ENCODE data around the gene RABEP1.

The RABEP1 gene

GRCh38 chr17:5282642-5283217, 646 bp downstream of the RABEP1 start:
- H3K23ac ChIP-seq (ENCODE audit: low read length) = peak overlapping the region; percentile 74
- peak overlapping the region; percentile 96 for H3K4me2 ChIP-seq (ENCODE audit: low read length)
- no peak overlapping the region for H3K27ac ChIP-seq (ENCODE audit: low read depth, low read length)
- no peak overlapping the region for H2AK5ac ChIP-seq (ENCODE audit: low read length)
- H2BK5ac ChIP-seq (ENCODE audit: low read length) = no peak overlapping the region
- H3K27me3 ChIP-seq (ENCODE audit: insufficient read depth, low read length, poor library complexity) = no peaks in the 10 kb centered on the region
- DNase-seq = peak; percentile 39
- H3K56ac ChIP-seq (ENCODE audit: low read length) = peak overlapping the region; percentile 93
- H3K9ac ChIP-seq (ENCODE audit: low read length) = peak overlapping the region; percentile 88
- no peak overlapping the region for H2BK120ac ChIP-seq (ENCODE audit: low read depth, low read length)
- H3K18ac ChIP-seq (ENCODE audit: low read length) = peak overlapping the region; percentile 11
- H3K4ac ChIP-seq (ENCODE audit: low read depth, low read length) = no peak overlapping the region
- peaks cover 8% of the 10 kb centered on the region for H3K79me1 ChIP-seq (ENCODE audit: low read length)
- WGBS (ENCODE audit: extremely low coverage, insufficient coverage, low lambda C conversion rate) = no CpG with 5 or more reads among the region's 34 CpGs
- peaks cover 30% of the 10 kb centered on the region for H3K79me2 ChIP-seq (ENCODE audit: control insufficient read depth, insufficient read depth, low read length)
- peaks cover 4% of the 10 kb centered on the region for H3K4me1 ChIP-seq (ENCODE audit: control insufficient read depth, low read depth, low read length)
- no peaks in the 10 kb centered on the region for H3K36me3 ChIP-seq (ENCODE audit: control insufficient read depth, insufficient read depth, low read length)
- H3K4me3 ChIP-seq (ENCODE audit: low read length) = peak overlapping the region; percentile 77
- no peak overlapping the region for H2BK15ac ChIP-seq (replicated peaks; ENCODE audit: low read depth)
- no peak overlapping the region for H4K8ac ChIP-seq (ENCODE audit: low read depth, low read length)
- no peak overlapping the region for H4K5ac ChIP-seq (ENCODE audit: low read length)

GRCh38 chr17:5283571-5284315, 1.7 kb downstream of the RABEP1 start:
- Histone ChIP-seq H3K56ac (ENCODE audit: low read length) (no peak overlapping the region), H3K23ac (ENCODE audit: low read length) (no peak overlapping the region), H3K9ac (ENCODE audit: low read length) (peak overlapping the region; percentile 38), H3K4me2 (ENCODE audit: low read length) (peak overlapping the region; percentile 34), H3K4me3 (ENCODE audit: low read length) (no peak overlapping the region), H3K4me1 (ENCODE audit: control insufficient read depth, low read depth, low read length) (peaks cover 4% of the 10 kb centered on the region), H3K18ac (ENCODE audit: low read length) (no peak overlapping the region), H4K8ac (ENCODE audit: low read depth, low read length) (no peak overlapping the region), H3K79me1 (ENCODE audit: low read length) (peaks cover 8% of the 10 kb centered on the region), H3K27me3 (ENCODE audit: insufficient read depth, low read length, poor library complexity) (no peaks in the 10 kb centered on the region), H3K36me3 (ENCODE audit: control insufficient read depth, insufficient read depth, low read length) (no peaks in the 10 kb centered on the region), H3K79me2 (ENCODE audit: control insufficient read depth, insufficient read depth, low read length) (peaks cover 34% of the 10 kb centered on the region), H2BK15ac (replicated peaks; ENCODE audit: low read depth) (no peak overlapping the region), H2AK5ac (ENCODE audit: low read length) (no peak overlapping the region), H3K4ac (ENCODE audit: low read depth, low read length) (no peak overlapping the region), H3K27ac (ENCODE audit: low read depth, low read length) (no peak overlapping the region), H4K5ac (ENCODE audit: low read length) (no peak overlapping the region), H2BK120ac (ENCODE audit: low read depth, low read length) (no peak overlapping the region), H2BK5ac (ENCODE audit: low read length) (no peak overlapping the region)
- DNase-seq = peak; percentile 23
- no CpG with 5 or more reads among the region's 5 CpGs for WGBS (ENCODE audit: extremely low coverage, insufficient coverage, low lambda C conversion rate)

- no peak overlapping the region for H4K8ac ChIP-seq (ENCODE audit: low read depth, low read length)
- no peak overlapping the region for H2BK15ac ChIP-seq (replicated peaks; ENCODE audit: low read depth)
- H3K23ac ChIP-seq (ENCODE audit: low read length) = no peak overlapping the region
- no peak overlapping the region for H3K9ac ChIP-seq (ENCODE audit: low read length)
- H2BK5ac ChIP-seq (ENCODE audit: low read length) = no peak overlapping the region
- no peak overlapping the region for H4K5ac ChIP-seq (ENCODE audit: low read length)
- H3K18ac ChIP-seq (ENCODE audit: low read length) = no peak overlapping the region
- no peak overlapping the region for H3K4ac ChIP-seq (ENCODE audit: low read depth, low read length)
- no peak overlapping the region for H3K4me3 ChIP-seq (ENCODE audit: low read length)
- H3K27me3 ChIP-seq (ENCODE audit: insufficient read depth, low read length, poor library complexity) = no peaks in the 10 kb centered on the region
- H3K36me3 ChIP-seq (ENCODE audit: control insufficient read depth, insufficient read depth, low read length) = no peaks in the 10 kb centered on the region
- peaks cover 34% of the 10 kb centered on the region for H3K79me2 ChIP-seq (ENCODE audit: control insufficient read depth, insufficient read depth, low read length)
- H3K79me1 ChIP-seq (ENCODE audit: low read length) = peaks cover 8% of the 10 kb centered on the region
- no peak overlapping the region for H3K4me2 ChIP-seq (ENCODE audit: low read length)
- DNase-seq = no peak
- H2AK5ac ChIP-seq (ENCODE audit: low read length) = no peak overlapping the region
- H3K56ac ChIP-seq (ENCODE audit: low read length) = no peak overlapping the region
- no peak overlapping the region for H2BK120ac ChIP-seq (ENCODE audit: low read depth, low read length)
- no peak overlapping the region for H3K27ac ChIP-seq (ENCODE audit: low read depth, low read length)
- peaks cover 4% of the 10 kb centered on the region for H3K4me1 ChIP-seq (ENCODE audit: control insufficient read depth, low read depth, low read length)
- 100% methylated on average over 2 of the region's 7 CpGs for WGBS (ENCODE audit: extremely low coverage, insufficient coverage, low lambda C conversion rate)
Observed at GRCh38 chr17:5284681-5285080, 2.6 kb downstream of the RABEP1 start.

- no peak overlapping the region for H2BK15ac ChIP-seq (replicated peaks; ENCODE audit: low read depth)
Observed at GRCh38 chr17:5286846-5287245, 4.8 kb downstream of the RABEP1 start.

GRCh38 chr17:5291683-5292350, 9.7 kb downstream of the RABEP1 start:
- no peak overlapping the region for H2BK5ac ChIP-seq (ENCODE audit: low read length)
- no CpG with 5 or more reads among the region's 8 CpGs for WGBS (ENCODE audit: extremely low coverage, insufficient coverage, low lambda C conversion rate)

More at GRCh38 chr17:5286846-5287245, 4.8 kb downstream of the RABEP1 start:
- Histone ChIP-seq H3K27ac (ENCODE audit: low read depth, low read length) (no peak overlapping the region), H3K4ac (ENCODE audit: low read depth, low read length) (no peak overlapping the region), H3K56ac (ENCODE audit: low read length) (no peak overlapping the region), H3K18ac (ENCODE audit: low read length) (no peak overlapping the region), H3K79me1 (ENCODE audit: low read length) (peaks cover 8% of the 10 kb centered on the region), H4K8ac (ENCODE audit: low read depth, low read length) (no peak overlapping the region), H3K9ac (ENCODE audit: low read length) (no peak overlapping the region), H2BK5ac (ENCODE audit: low read length) (no peak overlapping the region), H3K4me3 (ENCODE audit: low read length) (no peak overlapping the region), H3K23ac (ENCODE audit: low read length) (no peak overlapping the region), H2AK5ac (ENCODE audit: low read length) (no peak overlapping the region), H3K4me1 (ENCODE audit: control insufficient read depth, low read depth, low read length) (peaks cover 4% of the 10 kb centered on the region), H3K36me3 (ENCODE audit: control insufficient read depth, insufficient read depth, low read length) (no peaks in the 10 kb centered on the region), H3K79me2 (ENCODE audit: control insufficient read depth, insufficient read depth, low read length) (peaks cover 42% of the 10 kb centered on the region), H3K27me3 (ENCODE audit: insufficient read depth, low read length, poor library complexity) (no peaks in the 10 kb centered on the region), H2BK120ac (ENCODE audit: low read depth, low read length) (no peak overlapping the region), H3K4me2 (ENCODE audit: low read length) (no peak overlapping the region), H4K5ac (ENCODE audit: low read length) (no peak overlapping the region)
- peak; percentile 97 for DNase-seq
- WGBS (ENCODE audit: extremely low coverage, insufficient coverage, low lambda C conversion rate) = no CpG with 5 or more reads among the region's 3 CpGs

More at GRCh38 chr17:5291683-5292350, 9.7 kb downstream of the RABEP1 start:
- DNase-seq = no peak
- H3K4me1 ChIP-seq (ENCODE audit: control insufficient read depth, low read depth, low read length) = no peaks in the 10 kb centered on the region
- H3K27me3 ChIP-seq (ENCODE audit: insufficient read depth, low read length, poor library complexity) = no peaks in the 10 kb centered on the region
- no peak overlapping the region for H3K18ac ChIP-seq (ENCODE audit: low read length)
- H3K36me3 ChIP-seq (ENCODE audit: control insufficient read depth, insufficient read depth, low read length) = no peaks in the 10 kb centered on the region
- no peaks in the 10 kb centered on the region for H3K79me1 ChIP-seq (ENCODE audit: low read length)
- no peak overlapping the region for H3K27ac ChIP-seq (ENCODE audit: low read depth, low read length)
- no peak overlapping the region for H3K56ac ChIP-seq (ENCODE audit: low read length)
- peaks cover 27% of the 10 kb centered on the region for H3K79me2 ChIP-seq (ENCODE audit: control insufficient read depth, insufficient read depth, low read length)
- H3K4me3 ChIP-seq (ENCODE audit: low read length) = no peak overlapping the region
- no peak overlapping the region for H3K4me2 ChIP-seq (ENCODE audit: low read length)
- H4K5ac ChIP-seq (ENCODE audit: low read length) = no peak overlapping the region
- H2AK5ac ChIP-seq (ENCODE audit: low read length) = no peak overlapping the region
- no peak overlapping the region for H2BK120ac ChIP-seq (ENCODE audit: low read depth, low read length)
- H3K9ac ChIP-seq (ENCODE audit: low read length) = no peak overlapping the region
- no peak overlapping the region for H4K8ac ChIP-seq (ENCODE audit: low read depth, low read length)
- no peak overlapping the region for H2BK15ac ChIP-seq (replicated peaks; ENCODE audit: low read depth)
- H3K4ac ChIP-seq (ENCODE audit: low read depth, low read length) = no peak overlapping the region
- H3K23ac ChIP-seq (ENCODE audit: low read length) = no peak overlapping the region
